NB4 (cell line): Measurements from ENCODE around the gene CDRT15.

Experiments
- CTCF ChIP-seq: IDR thresholded peaks from one replicate; pipeline ENCODE4 v1.5.1; 2012; ENCODE audit warnings: low read depth, low read length
- POLR2A ChIP-seq: IDR thresholded peaks from 2 replicates; pipeline ENCODE4 v1.6.1; 2011; ENCODE audit warnings: mild to moderate bottlenecking; ENCODE audit not compliant: insufficient read length; ENCODE audit errors: extremely low read depth

- no peak for TF ChIP-seq CTCF
- TF ChIP-seq POLR2A = no peak
These were observed 14.1 kb downstream of the CDRT15 start for GRCh38 chr17:14222611-14223010.
